NCI-H345 (cell line): ENCODE results near the gene TMCO4.

Source experiments
- DNase-seq: peaks from one replicate; lab custom pipeline; 2025; lab: John Stamatoyannopoulos, UW

TMCO4 gene

GRCh38 chr1:19747761-19748160 is 52.0 kb downstream of the TMCO4 start:
- no peak for DNase-seq

DNA sequence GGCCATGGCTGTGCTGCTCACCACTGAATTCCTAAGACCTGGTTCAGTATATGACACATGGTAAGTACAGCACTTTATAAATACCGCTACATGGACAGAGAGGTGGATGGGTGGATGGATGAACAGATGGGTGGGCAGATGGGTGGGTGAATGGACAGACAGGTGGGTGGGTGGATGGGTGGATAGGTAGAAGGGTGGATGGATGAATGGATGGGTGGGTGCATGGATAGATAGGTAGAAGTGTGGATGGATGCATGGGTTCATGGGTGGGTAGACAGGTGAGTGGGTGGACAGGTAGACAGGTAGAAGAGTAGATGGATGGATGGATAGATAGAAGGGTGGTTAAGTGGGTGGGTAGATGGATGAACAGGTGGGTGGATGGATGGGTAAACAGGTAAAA is 54.8 kb downstream of the TMCO4 start:
- DNase-seq, result no peak

DNA sequence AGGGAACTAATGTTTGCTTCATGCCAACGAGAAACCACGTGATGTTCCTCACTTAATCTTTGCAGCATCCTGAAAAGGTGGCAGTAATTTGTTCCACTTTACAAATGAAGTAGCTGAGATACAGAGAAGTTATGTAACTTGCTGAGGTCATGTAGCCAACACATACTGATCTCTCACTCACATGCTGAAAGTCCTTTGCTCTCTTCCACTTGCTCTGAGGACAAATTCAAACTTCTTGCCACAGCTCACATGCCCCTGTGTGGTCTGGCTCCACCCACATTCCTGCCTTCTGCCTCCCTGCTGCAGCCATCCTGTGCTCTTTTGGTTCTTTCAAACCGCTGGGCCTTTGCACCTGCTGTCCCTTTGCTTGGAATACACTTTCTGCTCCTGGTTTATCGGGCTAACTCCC is 55.4 kb downstream of the TMCO4 start:
- no peak for DNase-seq

- no peak for DNase-seq
Measured at GRCh38 chr1:19743793-19744192, 55.9 kb downstream of the TMCO4 start.

GRCh38 chr1:19743180-19743579 is 56.5 kb downstream of the TMCO4 start:
- DNase-seq, result no peak

GRCh38 chr1:19739628-19740027 is 60.1 kb downstream of the TMCO4 start:
- DNase-seq, result no peak

DNA sequence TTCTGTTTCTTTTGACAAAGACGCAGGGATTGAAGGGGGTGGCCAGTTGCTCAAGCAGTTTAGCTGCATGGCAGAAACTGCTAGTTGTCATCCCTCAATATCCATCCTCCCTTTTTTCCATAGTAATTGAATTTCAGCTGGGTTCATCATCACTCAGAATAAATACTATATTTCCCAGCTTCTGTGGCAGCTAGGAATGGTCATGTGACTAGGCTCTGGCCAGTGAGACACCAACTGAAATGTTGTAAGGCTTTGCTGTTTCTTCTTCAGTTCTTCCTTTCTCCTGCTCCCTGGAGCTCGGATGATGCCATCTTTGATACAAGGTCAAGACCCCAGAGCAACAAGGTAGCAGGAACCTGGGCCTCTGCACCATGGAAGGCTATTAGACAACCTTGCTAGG is 61.0 kb downstream of the TMCO4 start:
- DNase-seq, result no peak

- no peak for DNase-seq
Measured at GRCh38 chr1:19738076-19738475, 61.6 kb downstream of the TMCO4 start.

- DNase-seq, result no peak
Measured at GRCh38 chr1:19737104-19737825, 62.5 kb downstream of the TMCO4 start.

- no peak for DNase-seq
Measured at GRCh38 chr1:19735440-19736127, 64.1 kb downstream of the TMCO4 start.

GRCh38 chr1:19734472-19734999 is 65.2 kb downstream of the TMCO4 start:
- no peak for DNase-seq

- DNase-seq, result no peak
Measured at GRCh38 chr1:19734056-19734455, 65.7 kb downstream of the TMCO4 start.

- DNase-seq, result no peak
Measured at GRCh38 chr1:19733615-19734014, 66.1 kb downstream of the TMCO4 start.

GRCh38 chr1:19731311-19731821 is 68.3 kb downstream of the TMCO4 start:
- DNase-seq, result no peak

DNA sequence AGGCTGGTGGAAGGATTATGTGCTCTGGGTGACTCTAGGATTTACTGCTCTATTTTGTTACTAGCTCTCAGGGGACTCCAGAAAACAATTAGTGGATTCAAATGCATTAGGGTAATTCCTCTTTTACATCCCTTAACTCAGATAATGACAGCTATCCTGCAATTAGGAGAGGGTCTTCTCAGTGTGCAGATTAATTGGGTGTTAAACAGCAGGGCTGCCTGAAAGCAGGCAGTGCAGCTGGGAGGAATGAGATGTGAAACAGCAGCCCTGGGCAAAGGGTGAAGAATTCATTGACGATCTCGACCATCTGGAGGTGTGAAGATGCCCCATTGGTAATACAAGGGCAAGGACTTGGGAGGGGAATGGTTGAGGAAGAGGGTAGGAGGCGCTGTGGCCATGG is 68.9 kb downstream of the TMCO4 start:
- DNase-seq, result no peak

DNA sequence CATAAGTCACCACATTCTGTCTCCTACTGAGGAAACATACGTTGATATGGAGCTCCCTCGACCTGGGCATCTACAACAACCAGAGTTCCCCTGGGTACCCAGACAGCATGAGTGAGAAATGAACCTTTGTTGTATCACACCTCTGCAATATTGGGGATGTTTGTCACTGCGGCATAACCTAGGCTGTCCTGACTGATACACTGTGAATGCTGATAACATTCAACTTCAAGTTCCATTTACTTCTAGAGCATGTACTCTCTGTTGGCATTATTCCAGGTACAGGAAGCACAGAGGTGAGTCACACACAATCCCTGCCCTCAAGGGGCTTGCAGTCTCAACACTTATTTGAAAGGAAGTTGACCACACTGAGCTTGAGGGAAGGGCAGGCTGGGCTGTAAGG is 69.5 kb downstream of the TMCO4 start:
- no peak for DNase-seq

- no peak for DNase-seq
Measured at GRCh38 chr1:19728413-19729145, 71.1 kb downstream of the TMCO4 start.

DNA sequence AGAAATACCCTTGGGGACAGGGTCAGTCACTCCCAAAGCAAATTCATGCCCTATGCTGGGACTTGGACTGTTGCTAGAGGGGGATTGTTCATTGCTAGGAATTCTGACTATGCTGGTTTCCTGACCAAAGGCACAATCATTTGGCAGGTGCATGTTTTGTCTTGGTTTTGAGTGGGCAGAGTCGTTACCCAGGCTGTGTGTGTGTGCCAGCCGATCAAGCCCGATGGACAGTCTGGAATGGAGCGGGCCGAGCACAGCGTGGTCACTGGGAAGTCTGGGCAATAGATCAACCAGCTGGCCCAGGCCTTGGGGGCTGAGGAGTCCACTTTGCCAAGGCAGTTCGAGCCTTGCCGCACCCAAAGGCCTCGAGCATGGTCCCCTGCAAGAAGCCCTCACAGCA is 74.1 kb downstream of the TMCO4 start:
- DNase-seq, result no peak

DNA sequence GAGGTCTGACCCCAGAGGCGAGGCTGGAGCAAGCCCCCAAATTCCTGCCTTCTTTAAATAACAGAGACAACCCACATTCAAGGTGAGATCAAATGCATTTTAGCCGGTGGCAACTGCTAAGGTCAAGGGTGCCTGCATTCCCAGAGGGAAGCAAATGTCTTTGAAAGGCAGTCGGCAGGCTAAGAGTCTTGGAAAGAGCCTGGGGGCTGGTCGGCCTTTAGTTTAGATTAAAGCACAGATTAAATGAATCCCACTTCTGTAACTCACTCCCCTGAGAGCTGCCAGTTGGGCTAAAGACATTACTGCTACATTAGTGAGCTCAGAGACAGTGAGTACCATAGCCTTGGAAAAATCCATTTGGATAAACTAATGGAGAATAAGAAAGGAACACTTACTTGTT is 75.8 kb downstream of the TMCO4 start:
- no peak for DNase-seq

DNA sequence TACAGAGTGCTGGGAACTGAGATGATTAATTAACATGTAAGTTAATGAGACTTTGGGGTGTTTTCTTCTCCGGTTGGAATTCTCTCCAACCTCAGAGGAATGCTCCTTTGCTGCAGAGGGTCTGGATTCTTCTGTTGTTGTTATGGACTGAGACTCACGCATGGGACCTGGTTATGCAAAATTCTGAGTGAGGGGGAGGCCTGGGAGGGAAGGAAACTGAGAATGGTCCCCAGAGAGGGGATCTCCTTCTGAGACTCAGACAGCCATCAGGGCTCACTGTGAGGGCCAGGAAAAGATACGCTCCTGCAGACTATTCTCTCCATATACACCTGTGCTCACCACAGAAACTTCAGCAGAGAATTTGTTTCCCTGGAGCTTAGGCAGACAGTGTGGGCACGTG is 78.7 kb downstream of the TMCO4 start:
- DNase-seq, result no peak

GRCh38 chr1:19720174-19720573 is 79.5 kb downstream of the TMCO4 start:
- no peak for DNase-seq

GRCh38 chr1:19717467-19717866 is 82.2 kb downstream of the TMCO4 start:
- no peak for DNase-seq
